Motor neuron (in vitro differentiated cells): ENCODE results near the gene CDC73. TPM values are rescaled to one million over a fixed set of nuclear protein-coding genes. Genes with fewer than 3 reads are reported as not detected.
"Not testable (repeated sequence)": the region's sequence is repeated elsewhere in the genome, so short reads cannot be mapped to it uniquely, and the experiment has no call there.

Source experiments
- ATAC-seq, 8 experiments: fragments of 200-7000 bp; cut with Tn5 transposase; replicated peaks in 6 of 8; 2 replicates each; pipeline ENCODE4 v1.8.0; 2021; ENCODE audit warnings: mild to moderate bottlenecking in 8 of 8, moderate library complexity in 8 of 8
- H3K27ac ChIP-seq, 2 donors: fragments of 250-450 bp; sonication (Bioruptor Pico); 2 replicates each; pipeline ENCODE4 v1.9.0; 2021; ENCODE audit warnings: antibody characterized with exemption in 2 of 2, mild to moderate bottlenecking in 2 of 2, moderate library complexity in 1 of 2
- H3K4me1 ChIP-seq, 2 donors: fragments of 250-450 bp; sonication (Bioruptor Pico); replicated peaks in 1 of 2; 2 replicates each; pipeline ENCODE4 v1.6.1; 2021; ENCODE audit warnings: antibody characterized with exemption in 2 of 2, mild to moderate bottlenecking in 2 of 2, moderate library complexity in 1 of 2
- H3K4me3 ChIP-seq, 5 donors: fragments of 250-450 bp; sonication (Bioruptor Pico); 2 replicates each; pipeline ENCODE4 v1.9.0; 2021; ENCODE audit warnings: antibody characterized with exemption in 5 of 5, mild to moderate bottlenecking in 5 of 5, moderate library complexity in 4 of 5
- WGBS, 10 experiments: fragments of 450-650 bp; shearing (Covaris generic); methylation state at CpG; one replicate each; pipeline ENCODE4 v1.0.0; 2022; 5-methylcytosine and 5-hydroxymethylcytosine counted together
- in situ Hi-C, 9 experiments: fragments of 400-800 bp; cut with MboI; loops; one replicate each; pipeline ENCODE4 v1.15.0; 2021; ENCODE audit warnings: low sequenced_read_pairs in 9 of 9, low pct_unique_long_range_greater_than_20kb in 2 of 9; ENCODE audit not compliant: unreplicated experiment in 9 of 9
- total RNA-seq, 8 experiments: library from RNA; unstranded; fragments of 300-600 nt; gene quantifications; 2 replicates each; pipeline versions ENCODE4 v1.2.3 to v1.2.4, GENCODE V29; 2022

Gene CDC73
- total RNA-seq, 8 experiments from 2014 or later, result 18.6 to 44.8 (median 26.3) TPM

- in situ Hi-C loops, result no loop called here
- Histone ChIP-seq H3K27ac (no peak overlapping the region), H3K4me1 (no peaks in the 10 kb centered on the region), H3K4me3 (no peak overlapping the region)
- ATAC-seq, result no peak
Observed at GRCh38 chr1:193260896-193261295, 139.1 kb downstream of the CDC73 start.

GRCh38 chr1:193262661-193263060, 140.8 kb downstream of the CDC73 start:
- Histone ChIP-seq H3K4me3 (no peak overlapping the region), H3K27ac (no peak overlapping the region), H3K4me1 (no peaks in the 10 kb centered on the region)
- in situ Hi-C loops, result no loop called here
- WGBS, 10 experiments, result 86 to 100% (median 94%) methylated on average over 1 to 3 of the region's 3 CpGs; no CpG with 5 or more reads in 2 of the 10 experiments
- ATAC-seq, result no peak

GRCh38 chr1:193264313-193265065, 142.7 kb downstream of the CDC73 start:
- in situ Hi-C loops, result no loop called here
- Histone ChIP-seq H3K4me3 (no peak overlapping the region), H3K27ac (no peak overlapping the region), H3K4me1 (no peaks in the 10 kb centered on the region)
- WGBS, 10 experiments, result 21 to 97% (median 80%) methylated on average over 2 to 4 of the region's 4 CpGs
- no peak for ATAC-seq

GRCh38 chr1:193265716-193266115, 143.9 kb downstream of the CDC73 start:
- WGBS, 10 experiments, result 80 to 100% (median 100%) methylated on average over 1 of the region's 1 CpG; no CpG with 5 or more reads in 1 of the 10 experiments
- in situ Hi-C loops, result no loop called here
- Histone ChIP-seq H3K4me3 (no peak overlapping the region), H3K4me1 (no peaks in the 10 kb centered on the region), H3K27ac (no peak overlapping the region)
- no peak for ATAC-seq

GRCh38 chr1:193266794-193267193, 145.0 kb downstream of the CDC73 start:
- in situ Hi-C loops, result not testable (repeated sequence)

GRCh38 chr1:193270996-193271395, 149.2 kb downstream of the CDC73 start:
- in situ Hi-C loops, result no loop called here
- Histone ChIP-seq H3K27ac (no peak overlapping the region), H3K4me1 (no peaks in the 10 kb centered on the region), H3K4me3 (no peak overlapping the region)
- peak in 3 of 8 experiments; percentile 80 to 99 (median 98) for ATAC-seq
- WGBS, 10 experiments, result 0 to 100% (median 67%) methylated on average over 1 to 2 of the region's 2 CpGs; no CpG with 5 or more reads in 1 of the 10 experiments

More at GRCh38 chr1:193266794-193267193, 145.0 kb downstream of the CDC73 start:
- 87 to 100% (median 100%) methylated on average over 1 to 7 of the region's 7 CpGs; no CpG with 5 or more reads in 1 of the 10 experiments for WGBS, 10 experiments
- H3K27ac ChIP-seq, H3K4me3 ChIP-seq, ATAC-seq, H3K4me1 ChIP-seq: not testable (repeated sequence)

- Histone ChIP-seq H3K4me1 (no peaks in the 10 kb centered on the region), H3K4me3 (no peak overlapping the region), H3K27ac (no peak overlapping the region)
- WGBS, 10 experiments, result 63 to 100% (median 90%) methylated on average over 1 to 5 of the region's 5 CpGs; no CpG with 5 or more reads in 3 of the 10 experiments
- in situ Hi-C loops, result no loop called here
- ATAC-seq, result no peak
Observed at GRCh38 chr1:193275773-193276172, 153.9 kb downstream of the CDC73 start.

- WGBS, 10 experiments, result 79 to 100% (median 96%) methylated on average over 1 to 2 of the region's 2 CpGs; no CpG with 5 or more reads in 1 of the 10 experiments
- no peak for ATAC-seq
- no peak overlapping the region for H3K27ac ChIP-seq
- no peak overlapping the region for H3K4me3 ChIP-seq
- in situ Hi-C loops, result no loop called here
- H3K4me1 ChIP-seq, result no peaks in the 10 kb centered on the region
Observed at GRCh38 chr1:193278968-193279367, 157.1 kb downstream of the CDC73 start.

GRCh38 chr1:193281894-193282293, 160.1 kb downstream of the CDC73 start:
- Histone ChIP-seq H3K4me1 (no peaks in the 10 kb centered on the region), H3K4me3 (no peak overlapping the region), H3K27ac (no peak overlapping the region)
- WGBS, 10 experiments, result 29 to 100% (median 95%) methylated on average over 1 of the region's 1 CpG
- in situ Hi-C loops, result no loop called here
- ATAC-seq, result no peak

- Histone ChIP-seq H3K27ac (no peak overlapping the region), H3K4me3 (no peak overlapping the region), H3K4me1 (no peaks in the 10 kb centered on the region)
- ATAC-seq, result peak in 2 of 8 experiments; percentile 20 to 25
- 11 to 80% (median 40%) methylated on average over 1 of the region's 1 CpG; no CpG with 5 or more reads in 5 of the 10 experiments for WGBS, 10 experiments
- in situ Hi-C loops, result no loop called here
Observed at GRCh38 chr1:193283016-193283415, 161.2 kb downstream of the CDC73 start.

- Histone ChIP-seq H3K27ac (no peak overlapping the region), H3K4me1 (no peaks in the 10 kb centered on the region), H3K4me3 (no peak overlapping the region)
- ATAC-seq, result no peak
- in situ Hi-C loops, result no loop called here
Observed at GRCh38 chr1:193284219-193284618, 162.4 kb downstream of the CDC73 start.

- H3K27ac ChIP-seq, result no peak overlapping the region
- no peaks in the 10 kb centered on the region for H3K4me1 ChIP-seq
- no peak for ATAC-seq
- H3K4me3 ChIP-seq, result no peak overlapping the region
- in situ Hi-C loops, result no loop called here
Observed at GRCh38 chr1:193285641-193286040, 163.8 kb downstream of the CDC73 start.

- H3K27ac ChIP-seq, ATAC-seq, H3K4me1 ChIP-seq, H3K4me3 ChIP-seq, in situ Hi-C loops: not testable (repeated sequence)
- 56 to 100% (median 85%) methylated on average over 1 to 2 of the region's 2 CpGs; no CpG with 5 or more reads in 2 of the 10 experiments for WGBS, 10 experiments
Observed at GRCh38 chr1:193288548-193289080, 166.8 kb downstream of the CDC73 start.

GRCh38 chr1:193293726-193294125, 171.9 kb downstream of the CDC73 start:
- no peak overlapping the region for H3K27ac ChIP-seq
- no peak for ATAC-seq
- WGBS, 10 experiments, result 50 to 83% (median 67%) methylated on average over 1 to 2 of the region's 2 CpGs; no CpG with 5 or more reads in 3 of the 10 experiments
- H3K4me3 ChIP-seq, result no peak overlapping the region
- in situ Hi-C loops, result no loop called here
- no peaks in the 10 kb centered on the region for H3K4me1 ChIP-seq
